Neural progenitor cell (in vitro differentiated cells): Measurements from ENCODE around the gene DET1.

Experiments used
- CTCF ChIP-seq: fragments of 200-600 bp; sonication (generic); IDR thresholded peaks from 2 replicates; pipeline ENCODE4 v1.5.1; 2017; ENCODE audit warnings: antibody characterized with exemption, mild to moderate bottlenecking
- EZH2 ChIP-seq: fragments of 200-600 bp; sonication (generic); IDR thresholded peaks from 2 replicates; pipeline ENCODE4 v1.6.1; 2017; ENCODE audit warnings: antibody characterized with exemption, mild to moderate bottlenecking, moderate library complexity

GRCh38 chr15:88511161-88511560, 35.3 kb downstream of the DET1 start:
- TF ChIP-seq CTCF (no peak), EZH2 (no peak)
